ENCODE results near the gene CLMN. TPM values are rescaled to one million over a fixed set of nuclear protein-coding genes. Genes with fewer than 3 reads are reported as not detected.

CLMN gene
- total and polyA plus RNA-seq, 2 experiments from 2014 or later, result 3.2 to 5.7 TPM

- Histone ChIP-seq H3K79me2 (replicated peaks; ENCODE audit: insufficient read depth) (no peaks in the 10 kb centered on the region), H3F3A (replicated peaks; ENCODE audit: low read depth) (no peaks in the 10 kb centered on the region), H3K27ac (ENCODE audit: low read depth) (no peak overlapping the region), H3K9me2 (ENCODE audit: insufficient read depth) (no peaks in the 10 kb centered on the region), H3K4me2 (no peak overlapping the region), H3K27me3 (ENCODE audit: insufficient read depth) (no peaks in the 10 kb centered on the region), H3K4me3 (no peak overlapping the region), H3K4me1 (ENCODE audit: insufficient read depth) (peaks cover 8% of the 10 kb centered on the region), H3K36me3 (ENCODE audit: insufficient read depth) (peaks cover 4% of the 10 kb centered on the region; the same call in 1 of the 2 replicates), H4K20me1 (replicated peaks; ENCODE audit: insufficient read depth) (no peaks in the 10 kb centered on the region), H2AFZ (no peak overlapping the region)
- Mint-ChIP-seq H3K27ac (no peak overlapping the region), H3K27me3 (ENCODE audit: insufficient read depth, low read depth, poor library complexity) (no peaks in the 10 kb centered on the region), H3K9me3 (peaks cover 16% of the 10 kb centered on the region; the same call in 2 of the 3 replicates), H3K4me3 (no peak overlapping the region), H3K36me3 (ENCODE audit: low read depth) (peaks cover 10% of the 10 kb centered on the region), H3K4me1 (peaks cover 24% of the 10 kb centered on the region)
- no peak for DNase-seq (ENCODE audit: low spot score)
- no peak for ATAC-seq
- TF ChIP-seq ETS1 (IDR thresholded peaks at IDR 0.05) (no peak), EZH2 (IDR thresholded peaks at IDR 0.05; ENCODE audit: low read depth, unreplicated experiment) (no peak), ZNF114 (CRISPR knock-in tag; IDR thresholded peaks at IDR 0.05) (no peak), POLR2AphosphoS5 (IDR thresholded peaks at IDR 0.05; ENCODE audit: low read depth) (no peak), NANOG (IDR thresholded peaks at IDR 0.05; ENCODE audit: borderline replicate concordance) (no peak), ZNF331 (CRISPR knock-in tag; IDR thresholded peaks at IDR 0.05; ENCODE audit: low read depth) (no peak), EZH2phosphoT487 (IDR thresholded peaks at IDR 0.05; ENCODE audit: unreplicated experiment) (no peak), JUNB (IDR thresholded peaks at IDR 0.05; ENCODE audit: unreplicated experiment) (no peak), ZNF462 (CRISPR knock-in tag; IDR thresholded peaks at IDR 0.05) (no peak), CREB1 (CRISPR knock-in tag; IDR thresholded peaks at IDR 0.05; ENCODE audit: low read depth) (no peak), REST (IDR thresholded peaks at IDR 0.05; ENCODE audit: unreplicated experiment) (no peak), STAT1 (IDR thresholded peaks at IDR 0.05; ENCODE audit: unreplicated experiment) (no peak), CTCF (conservative IDR thresholded peaks at IDR 0.05; ENCODE audit: low read depth in 2 of 2) (no peak)
Measured at GRCh38 chr14:95185033-95185766, 134.5 kb downstream of the CLMN start.
